Measurements from ENCODE around the gene POR.

- TF ChIP-seq CTCF (IDR thresholded peaks at IDR 0.05), result no peak
- TF ChIP-seq POLR2A (IDR thresholded peaks at IDR 0.05), result no peak
These were observed 39.0 kb downstream of the POR start for GRCh38 chr7:75953931-75954330.

Data from adrenal gland (tissue), 5 donors.